Spleen (tissue), 7 donors: Measurements from ENCODE around the gene ZNF646.

Source experiments
- CTCF ChIP-seq, 11 experiments: fragments of 200-600 bp in 7 of 11; fragments of 450-650 bp in 4 of 11; sonication (generic) in 4 of 11; IDR thresholded peaks in 8 of 11; conservative IDR thresholded peaks in 3 of 11; 1 replicate in 7 of 11; 2 replicates in 4 of 11; pipeline versions ENCODE4 v1.4.0 to v1.8.0; 2016 to 2021; ENCODE audit warnings: antibody characterized with exemption in 11 of 11, inconsistent platforms in 4 of 11, mild to moderate bottlenecking in 1 of 11
- POLR2A ChIP-seq, 3 donors: fragments of 450-650 bp; IDR thresholded peaks; one replicate each; pipeline ENCODE4 v1.5.1; 2017; ENCODE audit warnings: antibody characterized with exemption in 3 of 3, mild to moderate bottlenecking in 1 of 3
- POLR2AphosphoS5 ChIP-seq, 3 donors: sonication (generic); formaldehyde crosslinking; IDR thresholded peaks; one replicate each; pipeline ENCODE4 v1.5.1; 2017; ENCODE audit warnings: antibody characterized with exemption in 3 of 3
- donor health status: DM: no; HTN: no; CAD: no; lungs with moderate emphysema.
- donor health status: DM: no; HTN: no; CAD: no.
- donor health status: DM: no; HTN: no; CAD: no.

GRCh38 chr16:31094424-31095120, 20.4 kb downstream of the ZNF646 start, which contains the start of gene VKORC1:
- peak in 4 of 11 experiments; percentile 25 to 34 (median 28) for TF ChIP-seq CTCF (IDR thresholded peaks at IDR 0.05 in 8 of 11, conservative IDR thresholded peaks at IDR 0.05 in 3 of 11)
- peak; percentile 92 to 95 (median 94) for TF ChIP-seq POLR2AphosphoS5 (IDR thresholded peaks at IDR 0.05)
- no peak for TF ChIP-seq POLR2A (IDR thresholded peaks at IDR 0.05)
